ENCODE results near the gene GPR18. TPM values are rescaled to one million over a fixed set of nuclear protein-coding genes. Genes with fewer than 3 reads are reported as not detected.

Gene GPR18
- total and polyA plus RNA-seq, 3 donors from 2014 or later = 8.5 to 18.0 (median 16.6) TPM

DNA sequence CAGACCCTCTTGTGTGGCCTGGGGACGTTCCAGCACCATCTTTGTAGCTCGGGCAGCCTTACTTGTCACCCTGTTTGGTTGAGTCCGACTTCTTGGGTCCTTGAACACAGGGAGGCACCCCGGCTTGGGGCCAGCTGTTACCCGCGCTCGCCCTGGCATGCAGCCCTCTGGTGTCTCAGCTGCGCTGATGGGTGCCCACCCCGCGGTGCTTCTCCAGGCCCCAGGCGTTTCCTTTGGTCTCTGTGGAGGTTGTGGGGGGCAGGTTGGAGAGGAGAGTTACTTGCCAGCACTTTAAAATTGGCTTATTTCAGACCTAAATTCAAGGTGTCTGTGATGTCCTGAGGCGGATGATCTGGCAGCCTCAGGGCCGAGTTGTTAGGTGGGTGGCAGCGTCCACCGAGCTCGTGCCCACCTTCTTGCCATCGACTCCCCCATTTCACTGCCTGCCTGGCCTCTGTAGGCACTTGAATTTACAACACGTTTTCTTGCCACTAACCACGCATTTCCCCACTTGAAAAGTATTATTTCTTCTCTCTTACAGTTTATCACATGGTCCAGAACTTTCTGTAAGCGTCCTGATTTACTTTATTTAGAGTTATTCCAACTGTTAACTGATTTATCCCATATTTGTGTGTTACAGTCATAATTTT lies 40.6 kb downstream of the GPR18 start:
- TF ChIP-seq CTCF (IDR thresholded peaks at IDR 0.05) = no peak
- TF ChIP-seq POLR2A (IDR thresholded peaks at IDR 0.05) = no peak
- H3K4me1 ChIP-seq = peaks cover 16% of the 10 kb centered on the region
- no peaks in the 10 kb centered on the region for H3K9me3 ChIP-seq
- H3K27me3 ChIP-seq = no peaks in the 10 kb centered on the region
- 77 to 85% methylated on average over 20 of the region's 20 CpGs for WGBS, 2 donors
- H3K4me3 ChIP-seq = no peak overlapping the region
- intact Hi-C loops (cut with DNase I; ENCODE audit: low total_unique reads) = no loop called here
- no peaks in the 10 kb centered on the region for H3K36me3 ChIP-seq (ENCODE audit: low read depth, missing control alignments)
- no peak overlapping the region for H3K27ac ChIP-seq
- DNase-seq = no peak

- DNase-seq = no peak
- Histone ChIP-seq H3K4me1 (peaks cover 16% of the 10 kb centered on the region), H3K4me3 (no peak overlapping the region), H3K9me3 (no peaks in the 10 kb centered on the region), H3K27ac (no peak overlapping the region), H3K36me3 (ENCODE audit: low read depth, missing control alignments) (no peaks in the 10 kb centered on the region), H3K27me3 (no peaks in the 10 kb centered on the region)
- WGBS, 2 donors = 83 to 89% methylated on average over 15 of the region's 15 CpGs
- TF ChIP-seq CTCF (IDR thresholded peaks at IDR 0.05) (no peak), POLR2A (IDR thresholded peaks at IDR 0.05) (no peak)
- intact Hi-C loops (cut with DNase I; ENCODE audit: low total_unique reads) = no loop called here
Measured at GRCh38 chr13:99215184-99215830, 42.9 kb downstream of the GPR18 start.

- H3K27me3 ChIP-seq = no peaks in the 10 kb centered on the region
- no peaks in the 10 kb centered on the region for H3K36me3 ChIP-seq (ENCODE audit: low read depth, missing control alignments)
- peaks cover 16% of the 10 kb centered on the region for H3K4me1 ChIP-seq
Measured at GRCh38 chr13:99214731-99215130, 43.4 kb downstream of the GPR18 start.

GRCh38 chr13:99214232-99214631 lies 43.9 kb downstream of the GPR18 start:
- H3K27me3 ChIP-seq = no peaks in the 10 kb centered on the region
- intact Hi-C loops (cut with DNase I; ENCODE audit: low total_unique reads) = no loop called here
- no peak overlapping the region for H3K27ac ChIP-seq
- no peak overlapping the region for H3K4me3 ChIP-seq
- no peaks in the 10 kb centered on the region for H3K9me3 ChIP-seq
- 65 to 76% methylated on average over 7 of the region's 7 CpGs for WGBS, 2 donors
- TF ChIP-seq CTCF (IDR thresholded peaks at IDR 0.05) (no peak), POLR2A (IDR thresholded peaks at IDR 0.05) (no peak)
- H3K36me3 ChIP-seq (ENCODE audit: low read depth, missing control alignments) = no peaks in the 10 kb centered on the region
- peaks cover 16% of the 10 kb centered on the region for H3K4me1 ChIP-seq
- DNase-seq = no peak

More at GRCh38 chr13:99214731-99215130, 43.4 kb downstream of the GPR18 start:
- 59 to 62% methylated on average over 1 of the region's 1 CpG for WGBS, 2 donors
- no peak for TF ChIP-seq POLR2A (IDR thresholded peaks at IDR 0.05)
- TF ChIP-seq CTCF (IDR thresholded peaks at IDR 0.05) = no peak
- Histone ChIP-seq H3K9me3 (no peaks in the 10 kb centered on the region), H3K4me3 (no peak overlapping the region), H3K27ac (no peak overlapping the region)
- intact Hi-C loops (cut with DNase I; ENCODE audit: low total_unique reads) = no loop called here
- DNase-seq = no peak
